ENCODE results near the gene PPP3CB.

DNA sequence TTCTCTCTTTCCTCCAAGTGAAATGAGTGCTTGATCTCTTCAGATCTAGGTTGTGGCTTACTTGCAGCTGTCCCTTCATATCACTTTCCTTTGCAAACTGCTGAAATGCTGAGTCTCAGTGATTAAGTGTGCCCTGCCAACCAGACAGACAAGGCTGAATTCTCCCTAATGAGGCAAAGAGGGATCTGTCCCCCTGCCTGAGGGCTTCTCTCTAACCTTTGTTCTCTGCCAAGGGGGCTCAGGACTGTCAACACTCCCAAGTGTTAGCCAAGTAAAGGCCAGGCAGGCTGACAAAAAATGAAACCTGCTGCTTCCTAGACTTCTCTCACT lies 62.3 kb downstream of the PPP3CB start, which contains the start of gene MSS51:
- no peak for TF ChIP-seq ZNF274 (IDR thresholded peaks at IDR 0.05; ENCODE audit: low read depth, low read length)
- TF ChIP-seq YY1 (IDR thresholded peaks at IDR 0.05; ENCODE audit: insufficient read depth, insufficient read length): no peak

Data from NT2/D1 (cell line).